ENCODE data around the gene SLC17A6. TPM values are rescaled to one million over a fixed set of nuclear protein-coding genes. Genes with fewer than 3 reads are reported as not detected.

SLC17A6 gene
- total RNA-seq, 1 experiment from 2014 or later, result not detected

DNA sequence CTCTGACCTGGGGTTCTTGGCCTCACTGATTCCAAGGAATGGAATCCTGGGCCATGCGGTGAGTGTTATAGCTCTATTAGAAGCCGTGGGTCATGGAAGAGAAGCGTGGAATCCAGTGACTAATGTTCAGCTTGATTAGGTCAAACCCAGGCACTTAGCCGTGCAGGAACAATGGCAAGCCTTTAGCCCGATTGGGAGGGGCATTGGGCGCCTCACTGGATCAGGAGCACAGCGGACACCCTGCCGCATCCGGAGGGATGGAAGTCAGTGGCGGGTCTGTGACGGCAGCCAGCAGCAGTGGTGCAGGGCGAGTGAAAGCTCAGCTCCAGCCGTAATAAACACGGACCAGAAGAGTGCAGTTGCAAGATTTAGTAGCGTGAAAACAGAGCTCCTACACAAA, 20.5 kb upstream of the SLC17A6 start:
- H3K9ac ChIP-seq (ENCODE audit: low read length), result no peak overlapping the region
- CTCF ChIA-PET, result no interaction called here
- no peaks in the 10 kb centered on the region for H3K4me1 ChIP-seq (ENCODE audit: control insufficient read depth in 1 of 2, insufficient read depth in 2 of 2, low read length in 2 of 2)
- POLR2A ChIA-PET, result no interaction called here
- no peaks in the 10 kb centered on the region for H3K79me2 ChIP-seq (ENCODE audit: insufficient read depth, low read length)
- intact Hi-C loops (cut with micrococcal nuclease), result no loop called here
- no peaks in the 10 kb centered on the region for H3K9me2 ChIP-seq (ENCODE audit: insufficient read depth)
- H4K20me1 ChIP-seq (ENCODE audit: insufficient read depth), result no peaks in the 10 kb centered on the region
- H3K36me3 ChIP-seq (ENCODE audit: control insufficient read depth in 1 of 2, insufficient read depth in 2 of 2, low read length in 2 of 2), result no peaks in the 10 kb centered on the region
- H3K4me2 ChIP-seq (ENCODE audit: low read length), result no peak overlapping the region
- RAD21 ChIA-PET (ENCODE audit: low non-redundant PET in 1 of 2, low total read pairs in 2 of 2, uncharacterized antibody in 2 of 2, unreplicated experiment in 2 of 2), result no interaction called here
- no TSS peak for BruUV-seq (replicated peaks)
- H3K27me3 ChIP-seq (ENCODE audit: insufficient read depth, low read length), result peaks cover 3% of the 10 kb centered on the region; the same call in 1 of the 2 replicates
- H3K27ac ChIP-seq (ENCODE audit: low read depth, low read length), result no peak overlapping the region
- TF ChIP-seq POLR2A (IDR thresholded peaks at IDR 0.05; ENCODE audit: borderline replicate concordance, extremely low read depth, insufficient read depth, insufficient read length), result no peak
- TF ChIP-seq, protein P1, sequence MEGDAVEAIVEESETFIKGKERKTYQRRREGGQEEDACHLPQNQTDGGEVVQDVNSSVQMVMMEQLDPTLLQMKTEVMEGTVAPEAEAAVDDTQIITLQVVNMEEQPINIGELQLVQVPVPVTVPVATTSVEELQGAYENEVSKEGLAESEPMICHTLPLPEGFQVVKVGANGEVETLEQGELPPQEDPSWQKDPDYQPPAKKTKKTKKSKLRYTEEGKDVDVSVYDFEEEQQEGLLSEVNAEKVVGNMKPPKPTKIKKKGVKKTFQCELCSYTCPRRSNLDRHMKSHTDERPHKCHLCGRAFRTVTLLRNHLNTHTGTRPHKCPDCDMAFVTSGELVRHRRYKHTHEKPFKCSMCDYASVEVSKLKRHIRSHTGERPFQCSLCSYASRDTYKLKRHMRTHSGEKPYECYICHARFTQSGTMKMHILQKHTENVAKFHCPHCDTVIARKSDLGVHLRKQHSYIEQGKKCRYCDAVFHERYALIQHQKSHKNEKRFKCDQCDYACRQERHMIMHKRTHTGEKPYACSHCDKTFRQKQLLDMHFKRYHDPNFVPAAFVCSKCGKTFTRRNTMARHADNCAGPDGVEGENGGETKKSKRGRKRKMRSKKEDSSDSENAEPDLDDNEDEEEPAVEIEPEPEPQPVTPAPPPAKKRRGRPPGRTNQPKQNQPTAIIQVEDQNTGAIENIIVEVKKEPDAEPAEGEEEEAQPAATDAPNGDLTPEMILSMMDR (IDR thresholded peaks at IDR 0.05 in 2 of 3, conservative IDR thresholded peaks at IDR 0.05 in 1 of 3; ENCODE audit: borderline replicate concordance in 1 of 3, insufficient read depth in 1 of 3, low read depth in 2 of 3, low read length in 2 of 3), result no peak
- no peak for TF ChIP-seq CEBPB (IDR thresholded peaks at IDR 0.05; ENCODE audit: low read depth)
- no peak for TF ChIP-seq EGR1 (IDR thresholded peaks at IDR 0.05; ENCODE audit: low read depth)
- TF ChIP-seq, protein P2, sequence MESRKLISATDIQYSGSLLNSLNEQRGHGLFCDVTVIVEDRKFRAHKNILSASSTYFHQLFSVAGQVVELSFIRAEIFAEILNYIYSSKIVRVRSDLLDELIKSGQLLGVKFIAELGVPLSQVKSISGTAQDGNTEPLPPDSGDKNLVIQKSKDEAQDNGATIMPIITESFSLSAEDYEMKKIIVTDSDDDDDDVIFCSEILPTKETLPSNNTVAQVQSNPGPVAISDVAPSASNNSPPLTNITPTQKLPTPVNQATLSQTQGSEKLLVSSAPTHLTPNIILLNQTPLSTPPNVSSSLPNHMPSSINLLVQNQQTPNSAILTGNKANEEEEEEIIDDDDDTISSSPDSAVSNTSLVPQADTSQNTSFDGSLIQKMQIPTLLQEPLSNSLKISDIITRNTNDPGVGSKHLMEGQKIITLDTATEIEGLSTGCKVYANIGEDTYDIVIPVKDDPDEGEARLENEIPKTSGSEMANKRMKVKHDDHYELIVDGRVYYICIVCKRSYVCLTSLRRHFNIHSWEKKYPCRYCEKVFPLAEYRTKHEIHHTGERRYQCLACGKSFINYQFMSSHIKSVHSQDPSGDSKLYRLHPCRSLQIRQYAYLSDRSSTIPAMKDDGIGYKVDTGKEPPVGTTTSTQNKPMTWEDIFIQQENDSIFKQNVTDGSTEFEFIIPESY (IDR thresholded peaks at IDR 0.05; ENCODE audit: extremely low read depth, insufficient replicate concordance, low read length), result no peak
- TF ChIP-seq ELF1 (IDR thresholded peaks at IDR 0.05; ENCODE audit: borderline replicate concordance, low read depth), result no peak
- no peak for TF ChIP-seq YY1 (IDR thresholded peaks at IDR 0.05; ENCODE audit: extremely low read depth, insufficient replicate concordance, low read depth, low read length)
- TF ChIP-seq CBX3 (IDR thresholded peaks at IDR 0.05; ENCODE audit: low read depth), result no peak
- TF ChIP-seq SP1 (IDR thresholded peaks at IDR 0.05; ENCODE audit: low read depth), result no peak
- TF ChIP-seq POLR2AphosphoS5 (IDR thresholded peaks at IDR 0.05; ENCODE audit: low read depth, low read length), result no peak
- no peak for TF ChIP-seq JUND (IDR thresholded peaks at IDR 0.05)
- no peak for TF ChIP-seq SRF (IDR thresholded peaks at IDR 0.05; ENCODE audit: low read depth)
- no peak for TF ChIP-seq SIN3A (IDR thresholded peaks at IDR 0.05; ENCODE audit: low read depth)
- no peak for TF ChIP-seq TCF7L2 (IDR thresholded peaks at IDR 0.05; ENCODE audit: borderline replicate concordance, extremely low read depth, insufficient read depth, insufficient read length)
- TF ChIP-seq, protein P3, sequence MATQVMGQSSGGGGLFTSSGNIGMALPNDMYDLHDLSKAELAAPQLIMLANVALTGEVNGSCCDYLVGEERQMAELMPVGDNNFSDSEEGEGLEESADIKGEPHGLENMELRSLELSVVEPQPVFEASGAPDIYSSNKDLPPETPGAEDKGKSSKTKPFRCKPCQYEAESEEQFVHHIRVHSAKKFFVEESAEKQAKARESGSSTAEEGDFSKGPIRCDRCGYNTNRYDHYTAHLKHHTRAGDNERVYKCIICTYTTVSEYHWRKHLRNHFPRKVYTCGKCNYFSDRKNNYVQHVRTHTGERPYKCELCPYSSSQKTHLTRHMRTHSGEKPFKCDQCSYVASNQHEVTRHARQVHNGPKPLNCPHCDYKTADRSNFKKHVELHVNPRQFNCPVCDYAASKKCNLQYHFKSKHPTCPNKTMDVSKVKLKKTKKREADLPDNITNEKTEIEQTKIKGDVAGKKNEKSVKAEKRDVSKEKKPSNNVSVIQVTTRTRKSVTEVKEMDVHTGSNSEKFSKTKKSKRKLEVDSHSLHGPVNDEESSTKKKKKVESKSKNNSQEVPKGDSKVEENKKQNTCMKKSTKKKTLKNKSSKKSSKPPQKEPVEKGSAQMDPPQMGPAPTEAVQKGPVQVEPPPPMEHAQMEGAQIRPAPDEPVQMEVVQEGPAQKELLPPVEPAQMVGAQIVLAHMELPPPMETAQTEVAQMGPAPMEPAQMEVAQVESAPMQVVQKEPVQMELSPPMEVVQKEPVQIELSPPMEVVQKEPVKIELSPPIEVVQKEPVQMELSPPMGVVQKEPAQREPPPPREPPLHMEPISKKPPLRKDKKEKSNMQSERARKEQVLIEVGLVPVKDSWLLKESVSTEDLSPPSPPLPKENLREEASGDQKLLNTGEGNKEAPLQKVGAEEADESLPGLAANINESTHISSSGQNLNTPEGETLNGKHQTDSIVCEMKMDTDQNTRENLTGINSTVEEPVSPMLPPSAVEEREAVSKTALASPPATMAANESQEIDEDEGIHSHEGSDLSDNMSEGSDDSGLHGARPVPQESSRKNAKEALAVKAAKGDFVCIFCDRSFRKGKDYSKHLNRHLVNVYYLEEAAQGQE (IDR thresholded peaks at IDR 0.05; ENCODE audit: low read depth), result no peak
- no peak for TF ChIP-seq FOSL1 (IDR thresholded peaks at IDR 0.05; ENCODE audit: low read depth)
- TF ChIP-seq, protein P4, sequence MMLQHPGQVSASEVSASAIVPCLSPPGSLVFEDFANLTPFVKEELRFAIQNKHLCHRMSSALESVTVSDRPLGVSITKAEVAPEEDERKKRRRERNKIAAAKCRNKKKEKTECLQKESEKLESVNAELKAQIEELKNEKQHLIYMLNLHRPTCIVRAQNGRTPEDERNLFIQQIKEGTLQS (IDR thresholded peaks at IDR 0.05), result no peak
- no peak for TF ChIP-seq EZH2 (IDR thresholded peaks at IDR 0.05)
- ATAC-seq, result no peak
- no peak for DNase-seq (ENCODE audit: low read depth, low spot score)
- no peaks in the 10 kb centered on the region for H3K9me3 ChIP-seq (ENCODE audit: control insufficient read depth in 1 of 2, insufficient read depth in 1 of 2, low read depth in 1 of 2, low read length in 2 of 2)
- no peak overlapping the region for H3K4me3 ChIP-seq (replicated peaks in 1 of 2; ENCODE audit: low read depth in 1 of 2, low read length in 2 of 2)
- no peak overlapping the region for H2AFZ ChIP-seq (ENCODE audit: low read depth, low read length, poor library complexity, severe bottlenecking)

Measured in HCT116 (cell line).